D721Med (cell line): Measurements from ENCODE around the gene MRPL55.

Experiments
- DNase-seq: peaks from one replicate; pipeline ENCODE4 v3.0.0; 2011; ENCODE audit warnings: low spot score; ENCODE audit not compliant: insufficient read length
- FAIRE-seq: peaks from 2 replicates; lab custom pipeline; 2011; peaks lifted over from hg19 to GRCh38; lab: Jason Lieb, UNC
- TF ChIP-seq, protein P1 (sequence below): IDR thresholded peaks from 2 replicates; pipeline ENCODE4 v1.5.1; 2012; ENCODE audit warnings: mild to moderate bottlenecking, control low read depth; ENCODE audit not compliant: insufficient read depth; ENCODE audit errors: missing control alignments

MRPL55 gene

DNA sequence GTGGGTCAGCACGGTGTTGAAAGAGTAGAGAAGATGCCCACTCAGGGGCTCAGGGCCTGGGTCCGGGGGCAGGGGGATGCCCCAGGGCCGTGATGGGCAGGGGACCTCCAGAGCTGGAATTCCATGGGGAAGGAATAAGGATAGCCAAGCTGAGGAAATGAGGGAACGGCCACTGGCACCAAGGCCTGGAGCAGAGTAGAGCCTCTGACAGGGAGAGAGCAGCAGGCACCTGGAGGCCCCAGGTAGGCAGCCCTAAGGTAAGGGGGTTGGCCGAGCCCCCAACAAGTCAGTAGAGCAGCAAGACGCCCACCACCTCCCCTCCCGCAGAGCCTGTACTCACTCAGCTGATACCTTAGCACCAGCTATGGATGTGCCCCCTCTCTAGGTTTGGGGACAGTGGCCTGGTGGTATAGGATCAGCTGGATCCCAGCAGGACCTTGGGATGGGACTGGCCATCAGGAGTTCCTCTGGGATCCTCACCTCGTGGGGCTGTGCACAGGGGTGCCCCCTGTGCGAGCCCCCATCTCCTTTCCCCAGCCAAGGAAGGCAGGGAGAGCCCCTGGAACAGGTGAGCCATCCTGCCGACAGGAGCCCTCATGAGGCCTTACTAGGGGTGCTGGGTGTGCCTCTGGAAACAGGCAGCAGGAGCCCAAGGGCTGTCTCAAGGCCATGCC, 47.6 kb downstream of the MRPL55 start:
- TF ChIP-seq, protein P1, sequence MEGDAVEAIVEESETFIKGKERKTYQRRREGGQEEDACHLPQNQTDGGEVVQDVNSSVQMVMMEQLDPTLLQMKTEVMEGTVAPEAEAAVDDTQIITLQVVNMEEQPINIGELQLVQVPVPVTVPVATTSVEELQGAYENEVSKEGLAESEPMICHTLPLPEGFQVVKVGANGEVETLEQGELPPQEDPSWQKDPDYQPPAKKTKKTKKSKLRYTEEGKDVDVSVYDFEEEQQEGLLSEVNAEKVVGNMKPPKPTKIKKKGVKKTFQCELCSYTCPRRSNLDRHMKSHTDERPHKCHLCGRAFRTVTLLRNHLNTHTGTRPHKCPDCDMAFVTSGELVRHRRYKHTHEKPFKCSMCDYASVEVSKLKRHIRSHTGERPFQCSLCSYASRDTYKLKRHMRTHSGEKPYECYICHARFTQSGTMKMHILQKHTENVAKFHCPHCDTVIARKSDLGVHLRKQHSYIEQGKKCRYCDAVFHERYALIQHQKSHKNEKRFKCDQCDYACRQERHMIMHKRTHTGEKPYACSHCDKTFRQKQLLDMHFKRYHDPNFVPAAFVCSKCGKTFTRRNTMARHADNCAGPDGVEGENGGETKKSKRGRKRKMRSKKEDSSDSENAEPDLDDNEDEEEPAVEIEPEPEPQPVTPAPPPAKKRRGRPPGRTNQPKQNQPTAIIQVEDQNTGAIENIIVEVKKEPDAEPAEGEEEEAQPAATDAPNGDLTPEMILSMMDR = no peak
- no peak for DNase-seq
- no peak for FAIRE-seq

DNA sequence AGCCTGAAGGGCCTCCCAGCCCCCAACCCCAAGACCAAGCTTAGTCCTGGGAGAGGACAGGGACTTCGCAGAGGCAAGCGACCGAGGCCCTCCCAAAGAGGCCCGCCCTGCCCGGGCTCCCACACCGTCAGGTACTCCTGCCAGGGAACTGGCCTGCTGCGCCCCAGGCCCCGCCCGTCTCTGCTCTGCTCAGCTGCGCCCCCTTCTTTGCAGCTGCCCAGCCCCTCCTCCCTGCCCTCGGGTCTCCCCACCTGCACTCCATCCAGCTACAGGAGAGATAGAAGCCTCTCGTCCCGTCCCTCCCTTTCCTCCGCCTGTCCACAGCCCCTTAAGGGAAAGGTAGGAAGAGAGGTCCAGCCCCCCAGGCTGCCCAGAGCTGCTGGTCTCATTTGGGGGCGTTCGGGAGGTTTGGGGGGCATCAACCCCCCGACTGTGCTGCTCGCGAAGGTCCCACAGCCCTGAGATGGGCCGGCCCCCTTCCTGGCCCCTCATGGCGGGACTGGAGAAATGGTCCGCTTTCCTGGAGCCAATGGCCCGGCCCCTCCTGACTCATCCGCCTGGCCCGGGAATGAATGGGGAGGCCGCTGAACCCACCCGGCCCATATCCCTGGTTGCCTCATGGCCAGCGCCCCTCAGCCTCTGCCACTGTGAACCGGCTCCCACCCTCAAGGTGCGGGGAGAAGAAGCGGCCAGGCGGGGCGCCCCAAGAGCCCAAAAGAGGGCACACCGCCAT, 48.5 kb downstream of the MRPL55 start:
- TF ChIP-seq, protein P1 = no peak
- FAIRE-seq = no peak
- no peak for DNase-seq

DNA sequence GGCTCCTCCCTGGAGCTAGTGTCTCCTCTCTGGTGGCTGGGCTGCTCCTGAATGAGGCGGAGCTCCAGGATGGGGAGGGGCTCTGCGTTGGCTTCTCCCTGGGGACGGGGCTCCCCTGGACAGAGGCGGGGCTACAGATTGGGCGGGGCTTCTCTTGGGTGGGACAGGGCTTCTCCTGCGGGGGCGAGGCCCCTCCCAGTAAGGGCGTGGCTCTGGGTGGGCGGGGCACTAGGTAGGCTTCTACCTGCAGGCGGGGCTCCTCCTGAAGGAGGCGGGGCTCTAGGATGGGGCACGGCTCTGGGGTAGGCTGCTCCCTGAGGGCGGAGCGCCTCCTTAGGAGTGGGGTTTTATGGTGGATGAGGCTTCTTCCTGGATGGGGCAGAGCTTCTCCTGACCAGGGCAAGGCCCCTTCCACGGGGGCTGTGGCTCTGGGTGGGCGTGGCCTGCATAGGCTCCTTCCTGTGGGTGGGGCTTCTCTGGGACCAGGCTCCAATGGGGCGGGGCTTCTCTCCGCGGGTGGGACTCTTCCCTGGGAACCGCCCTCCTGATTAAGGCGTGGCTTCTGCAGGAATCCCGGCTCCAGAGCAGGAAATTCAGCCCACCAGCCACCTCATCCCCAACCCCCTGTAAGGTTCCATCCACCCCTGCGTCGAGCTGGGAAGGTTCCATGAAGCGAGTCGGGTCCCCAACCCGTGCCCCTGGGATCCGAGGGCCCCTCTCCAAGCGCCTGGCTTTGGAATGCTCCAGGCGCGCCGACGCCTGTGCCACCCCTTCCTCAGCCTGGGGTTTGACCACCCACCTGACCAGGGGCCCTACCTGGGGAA, 49.3 kb downstream of the MRPL55 start:
- no peak for FAIRE-seq
- TF ChIP-seq, protein P1 = no peak
- DNase-seq = no peak

DNA sequence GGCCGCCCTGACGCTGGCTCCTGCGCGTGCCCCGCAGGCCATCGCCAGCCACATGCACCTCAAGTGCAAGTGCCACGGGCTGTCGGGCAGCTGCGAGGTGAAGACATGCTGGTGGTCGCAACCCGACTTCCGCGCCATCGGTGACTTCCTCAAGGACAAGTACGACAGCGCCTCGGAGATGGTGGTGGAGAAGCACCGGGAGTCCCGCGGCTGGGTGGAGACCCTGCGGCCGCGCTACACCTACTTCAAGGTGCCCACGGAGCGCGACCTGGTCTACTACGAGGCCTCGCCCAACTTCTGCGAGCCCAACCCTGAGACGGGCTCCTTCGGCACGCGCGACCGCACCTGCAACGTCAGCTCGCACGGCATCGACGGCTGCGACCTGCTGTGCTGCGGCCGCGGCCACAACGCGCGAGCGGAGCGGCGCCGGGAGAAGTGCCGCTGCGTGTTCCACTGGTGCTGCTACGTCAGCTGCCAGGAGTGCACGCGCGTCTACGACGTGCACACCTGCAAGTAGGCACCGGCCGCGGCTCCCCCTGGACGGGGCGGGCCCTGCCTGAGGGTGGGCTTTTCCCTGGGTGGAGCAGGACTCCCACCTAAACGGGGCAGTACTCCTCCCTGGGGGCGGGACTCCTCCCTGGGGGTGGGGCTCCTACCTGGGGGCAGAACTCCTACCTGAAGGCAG, 50.0 kb downstream of the MRPL55 start:
- FAIRE-seq = no peak

DNA sequence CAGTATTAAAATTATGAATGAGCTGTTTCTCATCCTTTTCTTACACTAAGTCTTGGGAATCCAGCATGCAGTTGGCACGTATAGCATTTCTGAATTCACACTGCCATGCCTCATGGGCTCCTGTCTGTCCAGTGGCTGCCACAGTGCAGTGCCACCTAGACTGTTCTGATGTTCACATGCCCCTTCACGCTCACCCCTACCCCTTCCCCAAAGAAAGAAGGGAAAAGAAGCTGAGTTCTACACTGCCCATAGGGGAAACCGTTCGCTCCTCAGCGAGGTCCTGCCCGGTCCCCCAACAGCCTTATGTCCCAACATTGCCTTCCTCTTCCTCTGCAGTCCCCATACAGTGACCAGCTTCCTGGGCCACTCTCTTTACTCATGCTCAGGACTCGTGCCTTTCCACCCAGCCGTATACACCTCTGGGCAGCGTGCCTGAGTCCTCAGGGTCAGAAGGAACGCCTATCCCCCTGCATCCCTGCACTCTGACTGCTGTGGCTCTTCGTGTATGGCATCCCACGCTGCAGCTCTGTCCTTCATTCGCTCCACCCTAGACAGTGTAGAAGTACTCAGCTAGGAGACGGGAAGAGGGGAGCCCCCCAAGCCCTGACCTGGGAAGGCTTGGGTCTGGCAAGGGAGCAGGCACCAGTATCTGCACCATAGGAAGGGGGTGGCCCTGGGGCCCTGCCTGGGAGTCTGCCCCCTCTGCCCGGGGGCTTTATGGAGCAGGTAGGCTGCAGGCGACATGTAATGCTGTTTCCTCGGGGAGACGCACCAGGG, 50.7 kb downstream of the MRPL55 start:
- FAIRE-seq = no peak
- no peak for DNase-seq
- TF ChIP-seq, protein P1 = no peak

More for the DNA sequence above, 50.0 kb downstream of the MRPL55 start:
- DNase-seq = no peak
- TF ChIP-seq, protein P1 = no peak
